OCI-LY3 (cell line): Measurements from ENCODE around the gene TMPRSS3.

Experiments
- H2AFZ ChIP-seq: fragments of 200-600, 300-600 bp; shearing (Covaris generic); 2 replicates; pipeline ENCODE4 v1.6.0; 2014; ENCODE audit warnings: antibody characterized with exemption, low read depth, low read length
- H3K27ac ChIP-seq: fragments of 200-600, 300-600 bp; sonication (generic); 2 replicates; pipeline ENCODE4 v1.5.1; 2014; ENCODE audit warnings: mild to moderate bottlenecking, low read length, moderate library complexity, mixed read lengths
- H3K27me3 ChIP-seq: fragments of 200-600, 300-600 bp; sonication (generic); 2 replicates; pipeline ENCODE4 v1.6.1; 2014; ENCODE audit warnings: low read depth, low read length, mixed read lengths
- H3K36me3 ChIP-seq: fragments of 200-600, 300-600 bp; sonication (generic); replicated peaks from 2 replicates; pipeline ENCODE3; 2014; ENCODE audit warnings: low read depth, low read length, mixed read lengths
- H3K4me1 ChIP-seq: fragments of 300-600, 200-600 bp; sonication (generic); 2 replicates; pipeline ENCODE4 v1.6.1; 2014; ENCODE audit warnings: low read length, mixed read lengths
- H3K4me2 ChIP-seq: fragments of 200-600, 300-600 bp; sonication (generic); 2 replicates; pipeline ENCODE4 v1.6.1; 2014; ENCODE audit warnings: low read length, mixed read lengths
- H3K4me3 ChIP-seq: fragments of 300-600, 200-600 bp; sonication (generic); 2 replicates; pipeline ENCODE4 v1.5.1; 2014; ENCODE audit warnings: antibody characterized with exemption, mild to moderate bottlenecking, low read length, moderate library complexity
- H3K79me2 ChIP-seq: fragments of 300-600, 200-600 bp; shearing (Covaris generic); 2 replicates; pipeline ENCODE4 v1.6.1; 2014; ENCODE audit warnings: mild to moderate bottlenecking, low read length, mixed read lengths
- H3K9ac ChIP-seq: fragments of 300-600, 200-600 bp; shearing (Covaris generic); 2 replicates; pipeline ENCODE4 v1.6.0; 2014; ENCODE audit warnings: mild to moderate bottlenecking, low read length, moderate library complexity
- H3K9me3 ChIP-seq: fragments of 200-600, 300-600 bp; shearing (Covaris generic); 2 replicates; pipeline ENCODE4 v1.6.1; 2014; ENCODE audit warnings: low read length, mixed read lengths; ENCODE audit not compliant: insufficient read depth
- H4K20me1 ChIP-seq: fragments of 200-600, 300-600 bp; sonication (generic); 2 replicates; pipeline ENCODE4 v1.6.1; 2016; ENCODE audit warnings: low read length, mixed read lengths; ENCODE audit not compliant: insufficient read depth
- EZH2phosphoT487 ChIP-seq: fragments of 200-600 bp; shearing (Covaris generic); IDR thresholded peaks from 2 replicates; pipeline ENCODE4 v1.6.1; 2018; ENCODE audit warnings: antibody characterized with exemption, mixed run types, low read depth
- TF ChIP-seq, protein P1 (sequence below): fragments of 200-600, 300-600 bp; sonication (generic); IDR thresholded peaks from 2 replicates; pipeline ENCODE4 v1.5.1; 2014; ENCODE audit warnings: antibody characterized with exemption, low read length, low read depth

Gene TMPRSS3

DNA sequence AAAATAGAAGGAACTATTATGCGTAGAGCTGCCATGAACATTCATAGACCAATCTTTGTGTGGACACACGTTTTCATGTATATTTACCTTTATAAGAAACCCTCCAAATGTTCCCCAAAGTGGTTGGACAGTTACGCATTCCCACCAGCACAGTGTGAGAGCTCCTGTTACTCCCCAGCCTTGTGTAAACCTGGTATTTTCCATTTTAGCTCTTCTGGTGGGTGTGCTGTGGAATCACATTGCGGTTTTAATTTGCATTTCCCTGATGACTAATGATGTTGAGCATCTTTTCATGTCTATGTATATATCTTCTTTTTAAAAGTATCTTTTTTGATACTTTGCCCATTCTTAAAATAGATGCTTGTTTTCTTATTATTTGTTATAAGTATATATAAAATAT is 4.7 kb upstream of the TMPRSS3 start:
- Histone ChIP-seq H3K9me3 (peaks cover 4% of the 10 kb centered on the region; the same call in 1 of the 2 replicates), H3K9ac (no peak overlapping the region), H3K4me1 (no peaks in the 10 kb centered on the region), H2AFZ (no peak overlapping the region), H3K4me2 (no peak overlapping the region), H4K20me1 (no peaks in the 10 kb centered on the region), H3K79me2 (no peaks in the 10 kb centered on the region), H3K4me3 (no peak overlapping the region), H3K36me3 (no peaks in the 10 kb centered on the region), H3K27ac (no peak overlapping the region), H3K27me3 (0 out of 2 replicates have a peak, but pooled peaks cover 2% of the 10 kb centered on the region)
- no peak for TF ChIP-seq EZH2phosphoT487
- TF ChIP-seq, protein P1, sequence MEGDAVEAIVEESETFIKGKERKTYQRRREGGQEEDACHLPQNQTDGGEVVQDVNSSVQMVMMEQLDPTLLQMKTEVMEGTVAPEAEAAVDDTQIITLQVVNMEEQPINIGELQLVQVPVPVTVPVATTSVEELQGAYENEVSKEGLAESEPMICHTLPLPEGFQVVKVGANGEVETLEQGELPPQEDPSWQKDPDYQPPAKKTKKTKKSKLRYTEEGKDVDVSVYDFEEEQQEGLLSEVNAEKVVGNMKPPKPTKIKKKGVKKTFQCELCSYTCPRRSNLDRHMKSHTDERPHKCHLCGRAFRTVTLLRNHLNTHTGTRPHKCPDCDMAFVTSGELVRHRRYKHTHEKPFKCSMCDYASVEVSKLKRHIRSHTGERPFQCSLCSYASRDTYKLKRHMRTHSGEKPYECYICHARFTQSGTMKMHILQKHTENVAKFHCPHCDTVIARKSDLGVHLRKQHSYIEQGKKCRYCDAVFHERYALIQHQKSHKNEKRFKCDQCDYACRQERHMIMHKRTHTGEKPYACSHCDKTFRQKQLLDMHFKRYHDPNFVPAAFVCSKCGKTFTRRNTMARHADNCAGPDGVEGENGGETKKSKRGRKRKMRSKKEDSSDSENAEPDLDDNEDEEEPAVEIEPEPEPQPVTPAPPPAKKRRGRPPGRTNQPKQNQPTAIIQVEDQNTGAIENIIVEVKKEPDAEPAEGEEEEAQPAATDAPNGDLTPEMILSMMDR = no peak

DNA sequence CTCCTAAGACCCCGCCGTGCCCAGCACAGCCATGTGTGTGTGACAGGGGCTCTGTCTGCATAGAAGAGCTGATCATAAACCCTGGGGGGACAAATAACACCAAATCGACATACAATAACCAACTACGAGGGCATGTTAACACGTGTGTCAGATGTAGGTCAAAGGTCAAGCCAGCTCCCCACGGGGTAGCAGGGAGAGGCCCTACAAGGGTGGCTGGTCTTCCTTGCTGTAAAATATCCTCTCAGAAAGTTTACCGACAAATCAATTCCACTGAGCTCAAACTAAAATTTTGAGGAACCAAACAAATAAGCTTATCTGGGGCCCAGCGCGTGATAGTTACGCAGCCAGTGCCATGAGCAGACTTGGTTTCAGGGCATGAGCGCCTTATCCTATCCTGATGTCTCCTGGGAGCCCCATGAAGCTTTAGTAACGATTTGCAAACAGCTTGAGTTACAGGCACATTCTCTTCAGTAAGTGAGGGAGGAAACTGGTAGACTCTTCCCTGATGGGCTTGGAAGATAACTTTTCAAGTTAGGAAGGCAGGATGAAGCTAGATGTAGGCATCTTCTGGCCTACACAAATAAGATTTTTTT is 2.7 kb upstream of the TMPRSS3 start:
- H3K27ac ChIP-seq = no peak overlapping the region
- H3K4me1 ChIP-seq = no peaks in the 10 kb centered on the region
- no peaks in the 10 kb centered on the region for H4K20me1 ChIP-seq
- TF ChIP-seq EZH2phosphoT487 = no peak
- H3K27me3 ChIP-seq = 0 out of 2 replicates have a peak, but pooled peaks cover 3% of the 10 kb centered on the region
- no peaks in the 10 kb centered on the region for H3K79me2 ChIP-seq
- H2AFZ ChIP-seq = no peak overlapping the region
- peaks cover 4% of the 10 kb centered on the region; the same call in 1 of the 2 replicates for H3K9me3 ChIP-seq
- H3K4me3 ChIP-seq = no peak overlapping the region
- no peak overlapping the region for H3K4me2 ChIP-seq
- no peaks in the 10 kb centered on the region for H3K36me3 ChIP-seq
- no peak overlapping the region for H3K9ac ChIP-seq

DNA sequence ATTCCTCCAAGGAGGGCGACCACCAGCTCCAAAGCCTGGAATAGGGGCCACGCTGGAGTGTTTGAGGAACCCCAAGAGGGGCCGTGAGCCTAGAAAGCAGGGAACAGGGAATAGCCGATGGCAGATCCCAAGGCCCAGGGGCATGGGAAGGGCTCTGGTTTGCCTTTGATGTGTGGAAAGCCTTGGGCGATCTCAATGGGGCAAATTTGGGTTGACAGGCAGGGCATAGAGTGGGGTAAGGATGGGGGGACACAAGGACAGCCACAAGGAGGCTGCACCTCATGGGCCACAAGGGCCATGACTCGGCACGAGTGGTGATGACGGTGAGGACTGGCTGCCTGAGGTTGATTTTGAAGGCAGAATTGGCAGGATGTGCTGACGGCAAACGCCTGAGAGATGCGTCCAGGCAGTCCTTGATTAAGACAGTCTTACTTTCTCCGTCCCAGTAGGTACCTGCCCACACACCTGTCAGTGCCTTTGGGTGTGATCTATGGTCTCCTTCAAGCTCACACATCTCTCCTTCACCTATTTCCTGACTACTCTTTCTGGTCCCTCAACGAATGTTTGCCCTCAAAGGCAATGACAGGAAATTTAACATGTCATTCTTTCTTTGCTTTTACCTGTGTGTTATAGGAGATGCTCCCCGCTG is 2.0 kb upstream of the TMPRSS3 start:
- no peak overlapping the region for H2AFZ ChIP-seq
- TF ChIP-seq EZH2phosphoT487 = no peak
- TF ChIP-seq, protein P1 = no peak
- no peak overlapping the region for H3K9ac ChIP-seq

DNA sequence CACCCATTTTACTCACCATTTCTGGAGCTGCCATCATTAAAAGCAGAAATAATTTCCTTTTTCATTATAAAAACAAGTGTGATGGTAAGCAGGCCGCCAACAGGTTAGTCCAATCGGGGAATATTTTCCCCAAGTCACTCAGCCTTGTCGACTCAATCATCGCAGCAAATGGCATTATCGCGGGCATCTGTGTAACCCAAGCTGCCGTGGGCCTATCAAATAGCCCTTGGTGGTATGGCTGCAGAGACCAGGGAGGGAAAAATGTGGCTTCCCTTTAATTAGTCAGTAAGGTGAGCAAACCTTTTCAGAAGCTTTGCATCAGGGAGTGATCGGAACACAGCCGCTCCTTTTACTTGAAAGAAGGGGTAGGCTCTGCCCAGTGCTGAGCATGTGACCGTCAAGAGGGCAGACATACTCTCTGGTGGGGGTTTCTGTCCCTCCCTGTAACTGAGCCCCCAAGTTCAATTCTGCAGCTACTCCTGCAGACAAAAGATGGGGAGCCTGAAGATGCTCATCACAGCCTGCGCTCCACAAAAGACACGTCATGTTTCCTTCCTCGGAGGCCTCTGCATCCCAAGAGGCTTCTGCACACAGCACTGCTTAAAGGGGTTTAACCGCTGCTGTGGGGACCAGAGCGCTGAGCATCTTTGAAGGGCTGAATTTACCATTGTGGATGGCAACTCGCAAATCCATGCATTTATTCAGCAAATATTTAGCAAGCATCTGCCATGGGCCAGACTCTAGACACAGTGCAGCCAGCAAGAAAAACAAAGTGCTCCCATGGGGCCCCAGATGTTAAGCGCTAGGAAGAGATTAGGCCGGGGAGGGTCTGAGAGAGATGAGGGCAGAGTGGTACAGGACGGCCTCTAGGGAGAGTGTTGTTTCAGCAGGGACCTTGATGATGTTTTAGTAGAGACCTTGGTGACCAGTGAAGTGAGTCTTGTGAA is 1.2 kb upstream of the TMPRSS3 start:
- Histone ChIP-seq H3K4me1 (no peaks in the 10 kb centered on the region), H3K79me2 (no peaks in the 10 kb centered on the region), H4K20me1 (no peaks in the 10 kb centered on the region), H3K9ac (no peak overlapping the region), H3K4me3 (no peak overlapping the region), H2AFZ (no peak overlapping the region), H3K4me2 (no peak overlapping the region), H3K9me3 (peaks cover 4% of the 10 kb centered on the region; the same call in 1 of the 2 replicates), H3K27ac (no peak overlapping the region), H3K36me3 (no peaks in the 10 kb centered on the region), H3K27me3 (0 out of 2 replicates have a peak, but pooled peaks cover 8% of the 10 kb centered on the region)
- TF ChIP-seq, protein P1 = no peak
- TF ChIP-seq EZH2phosphoT487 = no peak

More for the DNA sequence above, 2.0 kb upstream of the TMPRSS3 start:
- no peak overlapping the region for H3K27ac ChIP-seq
- no peak overlapping the region for H3K4me3 ChIP-seq
- H3K4me1 ChIP-seq = no peaks in the 10 kb centered on the region
- no peak overlapping the region for H3K4me2 ChIP-seq
- H4K20me1 ChIP-seq = no peaks in the 10 kb centered on the region
- H3K79me2 ChIP-seq = no peaks in the 10 kb centered on the region
- H3K27me3 ChIP-seq = 0 out of 2 replicates have a peak, but pooled peaks cover 3% of the 10 kb centered on the region
- H3K9me3 ChIP-seq = peaks cover 4% of the 10 kb centered on the region; the same call in 1 of the 2 replicates
- H3K36me3 ChIP-seq = no peaks in the 10 kb centered on the region
